ENCODE results near the gene TTPAL.

The TTPAL gene

GRCh38 chr20:44475694-44476560 lies at the start of gene TTPAL:
Gene TTPAL, plus strand, starts transcription at chr20:44475874. Its CDS starts 4,126 bp downstream, at chr20:44480000.
- DNase-seq (ENCODE audit: low read depth in 2 of 2): peak; percentile 79 to 83

GRCh38 chr20:44425923-44426322 lies 49.8 kb upstream of the TTPAL start:
- no peak for DNase-seq (ENCODE audit: low read depth in 2 of 2)

GRCh38 chr20:44426879-44427790 lies 48.5 kb upstream of the TTPAL start:
- no peak for DNase-seq (ENCODE audit: low read depth in 2 of 2)

GRCh38 chr20:44427804-44428173 lies 47.9 kb upstream of the TTPAL start:
- DNase-seq (ENCODE audit: low read depth in 2 of 2): no peak

- DNase-seq (ENCODE audit: low read depth in 2 of 2): no peak
These were observed 47.3 kb upstream of the TTPAL start for GRCh38 chr20:44428174-44429016.

- no peak for DNase-seq (ENCODE audit: low read depth in 2 of 2)
These were observed 46.7 kb upstream of the TTPAL start for GRCh38 chr20:44429017-44429339.

GRCh38 chr20:44429419-44430269 lies 46.0 kb upstream of the TTPAL start:
- DNase-seq (ENCODE audit: low read depth in 2 of 2): no peak

GRCh38 chr20:44430270-44431065 lies 45.2 kb upstream of the TTPAL start:
- no peak for DNase-seq (ENCODE audit: low read depth in 2 of 2)

GRCh38 chr20:44431118-44431501 lies 44.6 kb upstream of the TTPAL start:
- no peak for DNase-seq (ENCODE audit: low read depth in 2 of 2)

- no peak for DNase-seq (ENCODE audit: low read depth in 2 of 2)
These were observed 44.0 kb upstream of the TTPAL start for GRCh38 chr20:44431502-44432234.

- no peak for DNase-seq (ENCODE audit: low read depth in 2 of 2)
These were observed 42.8 kb upstream of the TTPAL start for GRCh38 chr20:44432618-44433577.

- DNase-seq (ENCODE audit: low read depth in 2 of 2): no peak
These were observed 41.7 kb upstream of the TTPAL start for GRCh38 chr20:44433751-44434538.

- no peak for DNase-seq (ENCODE audit: low read depth in 2 of 2)
These were observed 39.9 kb upstream of the TTPAL start for GRCh38 chr20:44435630-44436335.

- DNase-seq (ENCODE audit: low read depth in 2 of 2): no peak
These were observed 39.3 kb upstream of the TTPAL start for GRCh38 chr20:44436393-44436792.

- DNase-seq (ENCODE audit: low read depth in 2 of 2): no peak
These were observed 38.2 kb upstream of the TTPAL start for GRCh38 chr20:44437497-44437896.

- DNase-seq (ENCODE audit: low read depth in 2 of 2): no peak
These were observed 36.9 kb upstream of the TTPAL start for GRCh38 chr20:44438782-44439181.

GRCh38 chr20:44439318-44439717 lies 36.4 kb upstream of the TTPAL start:
- DNase-seq (ENCODE audit: low read depth in 2 of 2): no peak

All from stimulated activated CD8-positive, alpha-beta memory T cell treated with anti-CD3 and anti-CD28 coated beads, Interleukin-2, amount 100 ng/mL, for 1 hour (primary cell).